IMR-90 (cell line): ENCODE measurements around the gene SLITRK3. TPM values are rescaled to one million over a fixed set of nuclear protein-coding genes. Genes with fewer than 3 reads are reported as not detected.

ENCODE experiments used
- ATAC-seq: fragments of 200-7000 bp; cut with Tn5 transposase; 2 replicates; pipeline ENCODE4 v1.9.1; 2020; ENCODE audit warnings: low read depth, mild to moderate bottlenecking, moderate library complexity
- BruUV-seq: library from RNA; stranded (reverse); fragments of 400-500 nt; replicated peaks from 2 replicates; lab custom pipeline; 2021; lab: Mats Ljungman, UMichigan
- CTCF ChIA-PET: fragments of 300-600 bp; formaldehyde crosslinking; extraction: SDS; loops from one replicate; lab custom pipeline; 2021; ENCODE audit warnings: antibody characterized with exemption; lab: Yijun Ruan, JAX
- POLR2A ChIA-PET: fragments of 300-600 bp; sonication (Branson Sonifier 250); formaldehyde crosslinking; loops from one replicate; lab custom pipeline; 2022; ENCODE audit warnings: antibody characterized with exemption; ENCODE audit not compliant: unreplicated experiment; lab: Charles Lee
- DNase-seq: peaks from one replicate; pipeline ENCODE4 v3.0.0; 2013
- H2AFZ ChIP-seq: replicated peaks from 2 replicates; pipeline ENCODE3; 2013; ENCODE audit warnings: low read length, mild to moderate bottlenecking; ENCODE audit not compliant: poor library complexity
- H2AK5ac ChIP-seq: 2 replicates; pipeline ENCODE4 v1.6.1; 2013; ENCODE audit warnings: low read depth, low read length, inconsistent platforms
- H2AK9ac ChIP-seq: replicated peaks from 2 replicates; pipeline ENCODE3; 2013; ENCODE audit warnings: mild to moderate bottlenecking, low read depth, low read length, moderate library complexity; ENCODE audit not compliant: poor library complexity
- H2BK120ac ChIP-seq: 2 replicates; pipeline ENCODE4 v1.6.1; 2013; ENCODE audit warnings: low read depth, low read length, inconsistent platforms
- H2BK15ac ChIP-seq: 3 replicates; pipeline ENCODE4 v1.6.1; 2013; ENCODE audit warnings: low read depth, low read length, inconsistent platforms
- H2BK20ac ChIP-seq: 2 replicates; pipeline ENCODE4 v1.6.1; 2013; ENCODE audit warnings: low read depth, mild to moderate bottlenecking, inconsistent platforms, low read length, moderate library complexity
- H2BK5ac ChIP-seq: 2 replicates; pipeline ENCODE4 v1.6.1; 2013; ENCODE audit warnings: mild to moderate bottlenecking, low read depth, low read length, inconsistent platforms; ENCODE audit not compliant: poor library complexity, severe bottlenecking
- H3K14ac ChIP-seq: replicated peaks from 2 replicates; pipeline ENCODE4 v1.6.1; 2013; ENCODE audit warnings: low read depth, low read length, inconsistent platforms
- H3K18ac ChIP-seq: 2 replicates; pipeline ENCODE4 v1.6.1; 2013; ENCODE audit warnings: low read depth, low read length, control low read depth
- H3K23ac ChIP-seq: 2 replicates; pipeline ENCODE4 v1.6.1; 2013; ENCODE audit warnings: low read depth, low read length, inconsistent platforms
- H3K27ac ChIP-seq: 2 replicates; pipeline ENCODE4 v1.5.1; 2013; ENCODE audit warnings: mild to moderate bottlenecking, control low read depth, low read length; ENCODE audit not compliant: insufficient read depth
- H3K27me3 ChIP-seq: 2 replicates; pipeline ENCODE4 v1.6.1; 2013; ENCODE audit warnings: low read length; ENCODE audit not compliant: control insufficient read depth, insufficient read depth
- H3K36me3 ChIP-seq: 2 replicates; pipeline ENCODE4 v1.6.1; 2013; ENCODE audit warnings: low read length, mixed read lengths; ENCODE audit not compliant: control insufficient read depth, insufficient read depth
- H3K4ac ChIP-seq: 2 replicates; pipeline ENCODE4 v1.6.1; 2013; ENCODE audit warnings: low read depth, low read length, inconsistent platforms
- H3K4me1 ChIP-seq: 2 replicates; pipeline ENCODE4 v1.6.1; 2013; ENCODE audit warnings: low read length, mixed read lengths; ENCODE audit not compliant: control insufficient read depth, insufficient read depth
- H3K4me2 ChIP-seq: 2 replicates; pipeline ENCODE4 v1.6.1; 2013; ENCODE audit warnings: low read depth, mild to moderate bottlenecking, control low read depth, low read length, moderate library complexity
- H3K4me3 ChIP-seq: 2 replicates; pipeline ENCODE4 v1.5.1; 2013; ENCODE audit warnings: low read depth, mild to moderate bottlenecking, control low read depth, low read length, moderate library complexity; ENCODE audit not compliant: insufficient read depth
- H3K56ac ChIP-seq: 2 replicates; pipeline ENCODE4 v1.6.1; 2013; ENCODE audit warnings: low read length, inconsistent platforms; ENCODE audit not compliant: insufficient read depth; ENCODE audit errors: extremely low read depth
- H3K79me1 ChIP-seq, 2 experiments: 2 replicates each; pipeline ENCODE4 v1.6.1; 2013; ENCODE audit warnings: low read length in 2 of 2, inconsistent platforms in 1 of 2, low read depth in 1 of 2
- H3K9ac ChIP-seq: 2 replicates; pipeline ENCODE4 v1.6.1; 2013; ENCODE audit warnings: low read depth, low read length, control low read depth
- H3K9me1 ChIP-seq: 2 replicates; pipeline ENCODE4 v1.6.1; 2013; ENCODE audit warnings: low read length, inconsistent platforms; ENCODE audit not compliant: insufficient read depth
- H3K9me3 ChIP-seq: 2 replicates; pipeline ENCODE4 v1.6.1; 2013; ENCODE audit warnings: low read length; ENCODE audit not compliant: control insufficient read depth, insufficient read depth
- H4K20me1 ChIP-seq: 2 replicates; pipeline ENCODE4 v1.6.1; 2013; ENCODE audit warnings: low read length, inconsistent platforms; ENCODE audit not compliant: insufficient read depth
- H4K5ac ChIP-seq: 2 replicates; pipeline ENCODE4 v1.6.1; 2013; ENCODE audit warnings: mild to moderate bottlenecking, low read depth, low read length, control low read depth
- H4K8ac ChIP-seq, 2 experiments: 2 replicates each; pipeline ENCODE4 v1.6.1; 2013; ENCODE audit warnings: low read depth in 2 of 2, low read length in 2 of 2, control low read depth in 1 of 2, inconsistent platforms in 1 of 2
- H4K91ac ChIP-seq: 2 replicates; pipeline ENCODE4 v1.6.1; 2013; ENCODE audit warnings: low read depth, low read length, inconsistent platforms; ENCODE audit not compliant: insufficient read depth
- BHLHE40 ChIP-seq: fragments of 150-350 bp; IDR thresholded peaks from 2 replicates; pipeline ENCODE4 v1.6.1; 2016; ENCODE audit warnings: mild to moderate bottlenecking, low read depth, low read length
- CEBPB ChIP-seq: IDR thresholded peaks from 2 replicates; pipeline ENCODE4 v1.6.1; 2012; ENCODE audit warnings: low read depth, low read length, improper control_type of control experiment
- CHD1 ChIP-seq: IDR thresholded peaks from 2 replicates; pipeline ENCODE4 v1.6.1; 2012; ENCODE audit warnings: low read depth, low read length, improper control_type of control experiment
- CTCF ChIP-seq: conservative IDR thresholded peaks from 2 replicates; pipeline ENCODE4 v1.5.1; 2012; ENCODE audit warnings: mild to moderate bottlenecking, low read depth, low read length, improper control_type of control experiment
- ELK1 ChIP-seq: fragments of 150-350 bp; IDR thresholded peaks from 2 replicates; pipeline ENCODE4 v1.6.1; 2016; ENCODE audit warnings: low read depth, mild to moderate bottlenecking, low read length, moderate library complexity, borderline replicate concordance
- FOS ChIP-seq: fragments of 150-350 bp; IDR thresholded peaks from 2 replicates; pipeline ENCODE4 v1.6.1; 2016; ENCODE audit warnings: low read depth, low read length
- MAFK ChIP-seq: IDR thresholded peaks from 2 replicates; pipeline ENCODE4 v1.6.1; 2012; ENCODE audit warnings: low read depth, low read length, improper control_type of control experiment
- MAZ ChIP-seq: IDR thresholded peaks from 2 replicates; pipeline ENCODE4 v1.6.1; 2012; ENCODE audit warnings: low read depth, mild to moderate bottlenecking, low read length, improper control_type of control experiment, moderate library complexity, borderline replicate concordance
- MXI1 ChIP-seq: IDR thresholded peaks from 2 replicates; pipeline ENCODE4 v1.6.1; 2012; ENCODE audit warnings: low read depth, mild to moderate bottlenecking, low read length, moderate library complexity, borderline replicate concordance
- NFE2L2 ChIP-seq: fragments of 150-350 bp; IDR thresholded peaks from 2 replicates; pipeline ENCODE4 v1.6.1; 2016; ENCODE audit warnings: low read depth, mild to moderate bottlenecking, low read length
- POLR2A ChIP-seq: IDR thresholded peaks from 2 replicates; pipeline ENCODE4 v1.6.1; 2012; ENCODE audit warnings: mild to moderate bottlenecking, low read depth, low read length
- RAD21 ChIP-seq: IDR thresholded peaks from 2 replicates; pipeline ENCODE4 v1.6.1; 2012; ENCODE audit warnings: low read length, improper control_type of control experiment
- RCOR1 ChIP-seq: IDR thresholded peaks from 2 replicates; pipeline ENCODE4 v1.6.1; 2012; ENCODE audit warnings: mild to moderate bottlenecking, low read length, improper control_type of control experiment; ENCODE audit not compliant: insufficient replicate concordance
- RFX5 ChIP-seq: IDR thresholded peaks from 2 replicates; pipeline ENCODE4 v1.8.0; 2012; ENCODE audit warnings: low read depth, mild to moderate bottlenecking, low read length, moderate library complexity
- SMC3 ChIP-seq: fragments of 150-350 bp; IDR thresholded peaks from 2 replicates; pipeline ENCODE4 v1.6.1; 2016; ENCODE audit warnings: low read depth, mild to moderate bottlenecking, antibody characterized with exemption, low read length, moderate library complexity
- USF2 ChIP-seq: fragments of 150-350 bp; IDR thresholded peaks from 2 replicates; pipeline ENCODE4 v1.6.1; 2017; ENCODE audit warnings: mild to moderate bottlenecking, antibody characterized with exemption, low read length, low read depth
- dilution Hi-C: fragments of 300-500 bp; cut with HindIII; formaldehyde crosslinking; loops from one replicate; pipeline ENCODE4 v1.14.3; 2018; ENCODE audit warnings: low sequenced_read_pairs; ENCODE audit not compliant: unreplicated experiment
- in situ Hi-C: fragments of 300-500 bp; cut with MboI; formaldehyde crosslinking; loops from 3 replicates; pipeline ENCODE4 v1.14.3; 2019; ENCODE audit warnings: low sequenced_read_pairs, inconsistent platforms, mixed read lengths
- intact Hi-C: fragments of 100-400 bp; cut with micrococcal nuclease; formaldehyde crosslinking; loops from 2 replicates; pipeline ENCODE4 v1.10.0; 2022
- polyA plus RNA-seq, 3 experiments: library from polyadenylated mRNA; depleted of rRNA; stranded (reverse); fragments of >200 nt; gene quantifications; 2 replicates each; pipeline ENCODE4 v1.2.3, GENCODE V29; 2012; ENCODE audit warnings: low replicate concordance in 1 of 3
- total RNA-seq: library from RNA; depleted of rRNA; stranded (reverse); fragments of >200 nt; gene quantifications from 2 replicates; pipeline ENCODE4 v1.2.3, GENCODE V29; 2012

The SLITRK3 gene
- total and polyA plus RNA-seq, 2 of the 4 experiments (the other 2 are of a cell fraction) = not detected

- Histone ChIP-seq H2AFZ (no peak overlapping the region), H3K27ac (no peak overlapping the region), H3K9me1 (no peaks in the 10 kb centered on the region), H3K4ac (no peak overlapping the region), H4K91ac (no peak overlapping the region), H2BK5ac (no peak overlapping the region), H2BK15ac (no peak overlapping the region), H3K4me2 (no peak overlapping the region), H3K9me3 (no peaks in the 10 kb centered on the region), H3K4me3 (no peak overlapping the region), H3K56ac (no peak overlapping the region), H3K27me3 (no peaks in the 10 kb centered on the region), H3K9ac (no peak overlapping the region), H3K18ac (no peak overlapping the region), H2AK5ac (no peak overlapping the region), H3K4me1 (no peaks in the 10 kb centered on the region), H2AK9ac (no peak overlapping the region), H3K23ac (no peak overlapping the region), H4K8ac (no peak overlapping the region), H2BK20ac (no peak overlapping the region), H3K14ac (no peak overlapping the region), H4K5ac (no peak overlapping the region), H3K36me3 (no peaks in the 10 kb centered on the region), H3K79me1 (no peaks in the 10 kb centered on the region), H4K20me1 (no peaks in the 10 kb centered on the region), H2BK120ac (no peak overlapping the region)
- ChIA-PET CTCF (no interaction called here), POLR2A (no interaction called here)
- ATAC-seq = no peak
- no peak for DNase-seq
- dilution Hi-C loops (no loop called here), in situ Hi-C loops (no loop called here), intact Hi-C loops (no loop called here)
- BruUV-seq = no TSS peak
- TF ChIP-seq RFX5 (no peak), MXI1 (no peak), ELK1 (no peak), MAZ (no peak), BHLHE40 (no peak), NFE2L2 (no peak), CTCF (no peak), CHD1 (no peak), CEBPB (no peak), SMC3 (no peak), POLR2A (no peak), FOS (no peak), RAD21 (no peak), USF2 (no peak), RCOR1 (no peak), MAFK (no peak)
These were observed 13.9 kb upstream of the SLITRK3 start for GRCh38 chr3:165210132-165210531.
